GM23248 (cell line): ENCODE results near the gene TMEM174.
"Not testable (repeated sequence)": the region's sequence is repeated elsewhere in the genome, so short reads cannot be mapped to it uniquely, and the experiment has no call there.

ENCODE experiments used
- EZH2 ChIP-seq: fragments of 200-600 bp; sonication (generic); IDR thresholded peaks from 2 replicates; pipeline ENCODE4 v1.6.1; 2018; ENCODE audit warnings: antibody characterized with exemption, mild to moderate bottlenecking; ENCODE audit not compliant: insufficient read depth, poor library complexity, severe bottlenecking
- EZH2phosphoT487 ChIP-seq: fragments of 200-600 bp; sonication (generic); IDR thresholded peaks from 2 replicates; pipeline ENCODE4 v1.6.1; 2018; ENCODE audit warnings: antibody characterized with exemption, moderate library complexity, mild to moderate bottlenecking, low read depth; ENCODE audit not compliant: insufficient read depth

- TF ChIP-seq EZH2phosphoT487, EZH2: not testable (repeated sequence)
Observed at GRCh38 chr5:73207239-73207638, 34.2 kb downstream of the TMEM174 start.
